Endothelial cell of umbilical vein (primary cell): ENCODE measurements around the gene PDXDC1. TPM values are rescaled to one million over a fixed set of nuclear protein-coding genes. Genes with fewer than 3 reads are reported as not detected.

Experiments used
- BruUV-seq: library from RNA; stranded (reverse); fragments of 400-500 nt; replicated peaks from 2 replicates; lab custom pipeline; 2021; lab: Mats Ljungman, UMichigan
- CTCF ChIA-PET: fragments of 300-600, 350-600 bp; sonication (Branson Sonifier 250); formaldehyde crosslinking; loops from one replicate; lab custom pipeline; 2021; ENCODE audit warnings: antibody characterized with exemption, inconsistent platforms; lab: Charles Lee
- POLR2A ChIA-PET: fragments of 300-600, 350-600 bp; sonication (Branson Sonifier 250); formaldehyde crosslinking; loops from one replicate; lab custom pipeline; 2021; ENCODE audit warnings: antibody characterized with exemption, inconsistent platforms; lab: Charles Lee
- DNase-seq: peaks from one replicate; pipeline ENCODE4 v3.0.0-alpha.2; 2011; ENCODE audit warnings: low read depth, low spot score
- FAIRE-seq: peaks from 2 replicates; lab custom pipeline; 2011; peaks lifted over from hg19 to GRCh38; lab: Jason Lieb, UNC
- H2AFZ ChIP-seq: 2 replicates; pipeline ENCODE4 v1.6.0; 2012; ENCODE audit warnings: low read depth, low read length, control low read depth, inconsistent platforms
- H3K27ac ChIP-seq: 2 replicates; pipeline ENCODE4 v1.5.1; 2011; ENCODE audit warnings: low read depth, mild to moderate bottlenecking, control low read depth, low read length, moderate library complexity; ENCODE audit not compliant: insufficient read depth
- H3K27me3 ChIP-seq, 2 experiments: 2 replicates each; pipeline versions ENCODE4 v1.6.0 to v1.6.1; 2011; ENCODE audit warnings: low read length in 2 of 2, mixed read lengths in 1 of 2; ENCODE audit not compliant: control insufficient read depth in 2 of 2, insufficient read depth in 2 of 2
- H3K36me3 ChIP-seq, 2 experiments: 2 replicates in 1 of 2; 3 replicates in 1 of 2; pipeline ENCODE4 v1.5.1; 2011; ENCODE audit warnings: low read length in 2 of 2, mild to moderate bottlenecking in 1 of 2, moderate library complexity in 1 of 2; ENCODE audit not compliant: control insufficient read depth in 2 of 2, insufficient read depth in 2 of 2; ENCODE audit errors: extremely low read depth in 1 of 2
- H3K4me1 ChIP-seq: 3 replicates; pipeline ENCODE4 v1.5.1; 2011; ENCODE audit warnings: mild to moderate bottlenecking, low read length; ENCODE audit not compliant: control insufficient read depth, insufficient read depth; ENCODE audit errors: extremely low read depth
- H3K4me2 ChIP-seq: 2 replicates; pipeline ENCODE4 v1.6.1; 2011; ENCODE audit warnings: low read length, control low read depth, mixed read lengths; ENCODE audit not compliant: insufficient read depth
- H3K4me3 ChIP-seq, 3 experiments: fragments of 200-600 bp in 1 of 3; sonication (generic), shearing (Covaris generic) in 1 of 3; replicated peaks in 1 of 3; 2 replicates each; pipeline ENCODE4 v1.5.1; 2011 to 2016; ENCODE audit warnings: control low read depth in 3 of 3, low read length in 3 of 3, mild to moderate bottlenecking in 2 of 3, inconsistent platforms in 1 of 3, low read depth in 1 of 3, moderate library complexity in 1 of 3; ENCODE audit not compliant: insufficient read depth in 1 of 3
- H3K79me2 ChIP-seq: 2 replicates; pipeline ENCODE4 v1.6.0; 2012; ENCODE audit warnings: low read length, inconsistent platforms; ENCODE audit not compliant: control insufficient read depth, insufficient read depth
- H3K9ac ChIP-seq: replicated peaks from 2 replicates; pipeline ENCODE3; 2011; ENCODE audit warnings: low read length, control low read depth; ENCODE audit not compliant: insufficient read depth; ENCODE audit errors: extremely low read depth
- H3K9me1 ChIP-seq: replicated peaks from 3 replicates; pipeline ENCODE4 v1.6.0; 2011; ENCODE audit warnings: mild to moderate bottlenecking, low read length; ENCODE audit not compliant: control insufficient read depth, insufficient read depth; ENCODE audit errors: extremely low read depth
- H3K9me3 ChIP-seq: replicated peaks from 2 replicates; pipeline ENCODE4 v1.5.1; 2012; ENCODE audit warnings: low read length, inconsistent platforms; ENCODE audit not compliant: control insufficient read depth, insufficient read depth
- H4K20me1 ChIP-seq: replicated peaks from 2 replicates; pipeline ENCODE3; 2011; ENCODE audit warnings: mild to moderate bottlenecking, low read length; ENCODE audit not compliant: control insufficient read depth, insufficient read depth; ENCODE audit errors: extremely low read depth
- CTCF ChIP-seq, 2 donors: IDR thresholded peaks; 1 replicate in 1 of 2; 2 replicates in 1 of 2; pipeline ENCODE4 v1.5.1; 2011; ENCODE audit warnings: low read length in 2 of 2, mild to moderate bottlenecking in 2 of 2, moderate library complexity in 2 of 2, control low read depth in 1 of 2, inconsistent platforms in 1 of 2, low read depth in 1 of 2; ENCODE audit not compliant: insufficient read depth in 1 of 2; ENCODE audit errors: extremely low read depth in 1 of 2
- EZH2 ChIP-seq: IDR thresholded peaks from 2 replicates; pipeline ENCODE4 v1.6.1; 2012; ENCODE audit warnings: borderline replicate concordance, low read depth, mild to moderate bottlenecking, moderate library complexity, low read length, inconsistent platforms; ENCODE audit not compliant: severe bottlenecking
- FOS ChIP-seq: IDR thresholded peaks from 2 replicates; pipeline ENCODE4 v1.6.1; 2011; ENCODE audit warnings: mild to moderate bottlenecking, low read length, moderate library complexity, borderline replicate concordance; ENCODE audit not compliant: insufficient read depth
- GATA2 ChIP-seq: IDR thresholded peaks from 2 replicates; pipeline ENCODE4 v1.7.0; 2011; ENCODE audit warnings: low read depth, mild to moderate bottlenecking, moderate library complexity, mixed read lengths, low read length; ENCODE audit not compliant: insufficient read length, insufficient read depth
- JUN ChIP-seq: IDR thresholded peaks from 2 replicates; pipeline ENCODE4 v1.6.1; 2011; ENCODE audit warnings: borderline replicate concordance, low read depth; ENCODE audit not compliant: insufficient read length, insufficient read depth
- MAX ChIP-seq: IDR thresholded peaks from 2 replicates; pipeline ENCODE4 v1.6.1; 2011; ENCODE audit not compliant: insufficient read depth, insufficient read length
- MYC ChIP-seq: IDR thresholded peaks from one replicate; pipeline ENCODE4 v1.6.1; 2011; ENCODE audit warnings: mild to moderate bottlenecking, low read depth, low read length
- POLR2A ChIP-seq: IDR thresholded peaks from 2 replicates; pipeline ENCODE4 v1.6.1; 2012; ENCODE audit warnings: low read depth, mild to moderate bottlenecking, control low read depth, low read length
- POLR2AphosphoS5 ChIP-seq: IDR thresholded peaks from 2 replicates; pipeline ENCODE4 v1.6.1; 2012; ENCODE audit warnings: low read depth, mild to moderate bottlenecking, control low read depth, low read length, moderate library complexity; ENCODE audit not compliant: insufficient read depth
- dilution Hi-C: fragments of 300-500 bp; cut with MboI; formaldehyde crosslinking; loops from one replicate; pipeline ENCODE4 v1.15.0; 2019; ENCODE audit warnings: low sequenced_read_pairs; ENCODE audit not compliant: extremely low pct_ligation_motif_present
- intact Hi-C: fragments of 100-400 bp; cut with micrococcal nuclease; formaldehyde crosslinking; loops from one replicate; pipeline ENCODE4 v1.10.0; 2022
- polyA plus RNA-seq, 4 experiments: library from polyadenylated mRNA; depleted of rRNA in 3 of 4; stranded (reverse) in 3 of 4; unstranded in 1 of 4; fragments of >200 nt; gene quantifications; 2 replicates each; pipeline versions ENCODE4 v1.2.1 to v1.2.3, GENCODE V29; 2011 to 2012; ENCODE audit warnings: missing spikeins in 1 of 4
- total RNA-seq: library from RNA; stranded (reverse); gene quantifications from 2 replicates; pipeline ENCODE4 v1.2.3, GENCODE V29; 2021

Gene PDXDC1
- total and polyA plus RNA-seq, 2 donors (not counting 3 experiments of a cell fraction or from before 2014, with no cell fraction given), result 44.6 to 78.9 TPM

GRCh38 chr16:15038689-15039088 lies 63.9 kb downstream of the PDXDC1 start:
- CTCF ChIA-PET, result no interaction called here
- no peak overlapping the region for H3K9ac ChIP-seq

More at GRCh38 chr16:15038689-15039088, 63.9 kb downstream of the PDXDC1 start:
- Histone ChIP-seq H3K4me1 (peaks cover 22% of the 10 kb centered on the region), H3K4me2 (no peak overlapping the region), H3K36me3 (peaks cover 22 to 52% of the 10 kb centered on the region in 2 experiments), H3K27ac (no peak overlapping the region), H3K9me1 (no peaks in the 10 kb centered on the region), H3K79me2 (no peaks in the 10 kb centered on the region), H3K27me3 (no peaks in the 10 kb centered on the region), H2AFZ (no peak overlapping the region), H3K9me3 (no peaks in the 10 kb centered on the region), H3K4me3 (no peak overlapping the region), H4K20me1 (no peaks in the 10 kb centered on the region)
- no peak for FAIRE-seq
- intact Hi-C loops (no loop called here), dilution Hi-C loops (no loop called here)
- BruUV-seq, result no TSS peak
- POLR2A ChIA-PET, result no interaction called here
- DNase-seq, result no peak
- TF ChIP-seq JUN (no peak), POLR2A (no peak), EZH2 (no peak), MAX (no peak), FOS (no peak), GATA2 (no peak), MYC (no peak), CTCF (IDR thresholded peaks at IDR 0.05; ENCODE audit: extremely low read depth in 1 of 2, insufficient read depth in 1 of 2, low read depth in 1 of 2, low read length in 2 of 2) (no peak), POLR2AphosphoS5 (no peak)
